ENCODE measurements around the gene RNU1-2. TPM values are rescaled to one million over a fixed set of nuclear protein-coding genes. Genes with fewer than 3 reads are reported as not detected.

RNU1-2 gene
- total and polyA plus RNA-seq, 2 of the 8 experiments (the other 6 are each of a cell fraction or from before 2014, with no cell fraction given) = 145 to 1,303 TPM

DNA sequence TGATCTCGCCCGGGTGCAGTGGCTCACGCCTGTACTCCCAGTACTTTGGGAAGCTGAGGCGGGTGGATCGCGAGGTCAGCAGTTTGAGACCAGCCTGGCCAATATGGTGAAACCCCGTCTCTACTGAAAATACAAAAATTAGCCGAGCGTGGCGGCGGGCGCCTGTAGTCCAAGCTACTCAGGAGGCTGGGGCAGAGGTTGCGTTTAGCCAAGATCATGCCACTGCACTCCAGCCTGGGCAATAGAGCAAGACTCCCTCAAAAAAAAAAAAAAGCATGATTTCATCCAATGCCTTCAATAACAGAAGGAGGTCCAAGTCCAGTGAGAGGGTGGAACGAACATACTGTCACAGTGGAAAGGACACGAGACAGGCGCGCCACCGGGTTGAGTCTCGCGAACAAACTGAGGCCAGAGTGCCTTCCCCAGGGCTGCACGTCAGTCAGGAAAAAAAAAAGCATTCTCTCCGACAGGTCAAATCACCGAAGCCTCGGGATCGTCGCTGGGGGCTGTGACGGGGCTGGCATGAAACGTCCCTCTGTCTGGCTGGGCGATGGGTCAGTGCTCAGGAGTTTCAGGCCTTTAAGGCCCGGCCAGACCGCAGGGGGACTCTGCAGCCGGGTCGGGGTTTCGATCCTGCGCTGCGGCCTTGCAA lies 17.5 kb downstream of the RNU1-2 start:
- no peaks in the 10 kb centered on the region for H3K79me2 ChIP-seq (ENCODE audit: control insufficient read depth in 1 of 2, insufficient read depth in 2 of 2, low read length in 2 of 2)
- H2AFZ ChIP-seq (ENCODE audit: low read length) = 0 out of 2 replicates have a peak overlapping the region, but pooled peaks have one; percentile 61
- H2BK5ac ChIP-seq (ENCODE audit: low read depth, low read length) = no peak overlapping the region; the same call in 1 of the 2 replicates
- FAIRE-seq (no peak), DNase-seq (ENCODE audit: low read depth in 1 of 2, low spot score in 2 of 2) (no peak)
- no peaks in the 10 kb centered on the region for H4K20me1 ChIP-seq (replicated peaks in 1 of 2; ENCODE audit: control insufficient read depth in 1 of 2, insufficient read depth in 2 of 2, low read length in 2 of 2)
- H3K56ac ChIP-seq (replicated peaks; ENCODE audit: insufficient read length, low read depth, low read length) = no peak overlapping the region
- H3K79me1 ChIP-seq (ENCODE audit: low read depth, low read length) = no peaks in the 10 kb centered on the region
- no peak overlapping the region for H4K8ac ChIP-seq (ENCODE audit: extremely low read depth, insufficient read depth, low read length)
- peak overlapping the region; percentile 2; the same call in 1 of the 2 replicates for H2BK15ac ChIP-seq (ENCODE audit: low read length)
- H3K9me3 ChIP-seq (ENCODE audit: insufficient read depth in 2 of 2, low read depth in 1 of 2, low read length in 1 of 2) = no peaks in the 10 kb centered on the region
- no peaks in the 10 kb centered on the region for H3K27me3 ChIP-seq (replicated peaks in 1 of 4; ENCODE audit: control insufficient read depth in 3 of 4, extremely low read depth in 1 of 4, insufficient read depth in 3 of 4, low read length in 3 of 4)
- no peak overlapping the region for H3K23ac ChIP-seq (ENCODE audit: insufficient read length)
- H2BK120ac ChIP-seq (replicated peaks; ENCODE audit: low read depth, low read length) = no peak overlapping the region
- peak overlapping the region; percentile 60 to 80 for H3K4me2 ChIP-seq (ENCODE audit: insufficient read depth in 1 of 2, low read depth in 2 of 2, low read length in 2 of 2)
- peak overlapping the region; percentile 21 for H3K4ac ChIP-seq (replicated peaks; ENCODE audit: insufficient read length, low read depth, low read length)
- POLR2A ChIA-PET (ENCODE audit: partially characterized antibody) = no interaction called here
- no peaks in the 10 kb centered on the region for H3K36me3 ChIP-seq (ENCODE audit: control insufficient read depth in 2 of 4, insufficient read depth in 4 of 4, low read length in 3 of 4)
- peak overlapping the region; percentile 29 for H4K5ac ChIP-seq (ENCODE audit: insufficient read length, low read depth, low read length)
- H3K4me3 ChIP-seq (ENCODE audit: extremely low read depth in 1 of 4, insufficient read depth in 2 of 4, low read depth in 3 of 4, low read length in 4 of 4) = peak overlapping the region; percentile 42 to 60 (median 54)
- H3K18ac ChIP-seq (ENCODE audit: extremely low read depth, low read length) = no peak overlapping the region; the same call in none of the 2 replicates
- H3K27ac ChIP-seq (ENCODE audit: low read depth, low read length) = no peak overlapping the region
- H2BK12ac ChIP-seq (ENCODE audit: low read depth, low read length) = no peak overlapping the region
- no peak overlapping the region for H3K14ac ChIP-seq (ENCODE audit: insufficient read length)
- WGBS, 2 experiments (ENCODE audit: extremely low coverage in 1 of 2, insufficient coverage in 1 of 2, insufficient read length in 1 of 2, insufficient replicate concordance in 2 of 2, low coverage in 1 of 2, low lambda C conversion rate in 2 of 2, missing lambda C conversion rate in 1 of 2) = 54% methylated on average over 36 of the region's 36 CpGs; no CpG with 5 or more reads in 1 of the 2 experiments
- H3K9ac ChIP-seq (replicated peaks in 1 of 4; ENCODE audit: extremely low read depth in 1 of 4, low read depth in 3 of 4, low read length in 3 of 4) = peak overlapping the region in 2 of 4 experiments; percentile 32 to 42; a peak in 3 of 7 replicates
- peaks cover 4% of the 10 kb centered on the region; the same call in 1 of the 2 replicates for H3K23me2 ChIP-seq (ENCODE audit: low read depth, low read length)
- peak overlapping the region; percentile 55 for H4K91ac ChIP-seq (replicated peaks; ENCODE audit: insufficient read length, low read length)
- CTCF ChIA-PET (ENCODE audit: partially characterized antibody) = interaction anchor here (0.6 kb wide), 1 partner anchor 212 kb away, joined by 4 read pairs; no protein-coding TSS in a partner anchor
- peaks cover 0 to 9% (median 5%) of the 10 kb centered on the region in 4 experiments; a peak in 3 of 7 replicates for H3K4me1 ChIP-seq (replicated peaks in 1 of 4; ENCODE audit: control insufficient read depth in 3 of 4, insufficient read depth in 4 of 4, low read length in 3 of 4)
- no peak overlapping the region for H2BK20ac ChIP-seq (ENCODE audit: low read length)
- no peak overlapping the region for H2AK5ac ChIP-seq (ENCODE audit: low read depth, low read length)
- TF ChIP-seq GABPA (IDR thresholded peaks at IDR 0.05; ENCODE audit: borderline replicate concordance, insufficient read depth, low read length) = no peak
- TF ChIP-seq YY1 (IDR thresholded peaks at IDR 0.05; ENCODE audit: low read depth, low read length) = no peak
- TF ChIP-seq CREB1 (IDR thresholded peaks at IDR 0.05) = no peak
- TF ChIP-seq TEAD4 (IDR thresholded peaks at IDR 0.05; ENCODE audit: low read depth, low read length) = no peak
- no peak for TF ChIP-seq RFX5 (IDR thresholded peaks at IDR 0.05; ENCODE audit: borderline replicate concordance, low read depth, low read length)
- no peak for TF ChIP-seq RBBP5 (IDR thresholded peaks at IDR 0.05; ENCODE audit: borderline replicate concordance, low read depth, low read length)
- no peak for TF ChIP-seq SIX5 (IDR thresholded peaks at IDR 0.05; ENCODE audit: low read depth, low read length)
- TF ChIP-seq POLR2A (IDR thresholded peaks at IDR 0.05; ENCODE audit: control extremely low read depth in 1 of 2, low read depth in 2 of 2, low read length in 2 of 2) = no peak
- TF ChIP-seq JUN (IDR thresholded peaks at IDR 0.05; ENCODE audit: low read depth, low read length) = no peak
- no peak for TF ChIP-seq POU5F1 (IDR thresholded peaks at IDR 0.05; ENCODE audit: low read depth, low read length)
- TF ChIP-seq, protein P1, sequence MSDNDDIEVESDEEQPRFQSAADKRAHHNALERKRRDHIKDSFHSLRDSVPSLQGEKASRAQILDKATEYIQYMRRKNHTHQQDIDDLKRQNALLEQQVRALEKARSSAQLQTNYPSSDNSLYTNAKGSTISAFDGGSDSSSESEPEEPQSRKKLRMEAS (IDR thresholded peaks at IDR 0.05) = no peak
- TF ChIP-seq TCF12 (IDR thresholded peaks at IDR 0.05; ENCODE audit: low read depth, low read length) = no peak

Data from H1 (cell line).